Small intestine (tissue), 7 donors: ENCODE measurements around the gene POU2AF1. TPM values are rescaled to one million over a fixed set of nuclear protein-coding genes. Genes with fewer than 3 reads are reported as not detected.

Source experiments
- DNase-seq, 2 donors: peaks; one replicate each; pipeline versions ENCODE4 v3.0.0 to v3.0.0-alpha.2; 2013
- FAIRE-seq: peaks from 2 replicates; lab custom pipeline; 2012; peaks lifted over from hg19 to GRCh38; lab: Jason Lieb, UNC
- H3K27ac ChIP-seq, 3 donors: one replicate each; pipeline ENCODE4 v1.5.1; 2013; ENCODE audit warnings: low read length in 2 of 3, mild to moderate bottlenecking in 2 of 3, control low read depth in 1 of 3, inconsistent platforms in 1 of 3, low read depth in 1 of 3, moderate library complexity in 1 of 3
- H3K27me3 ChIP-seq, 3 donors: one replicate each; pipeline ENCODE4 v1.6.1; 2013; ENCODE audit warnings: low read length in 3 of 3, inconsistent platforms in 1 of 3; ENCODE audit not compliant: control insufficient read depth in 3 of 3, insufficient read depth in 3 of 3
- H3K36me3 ChIP-seq, 3 donors: one replicate each; pipeline ENCODE4 v1.6.1; 2013; ENCODE audit warnings: low read length in 3 of 3, inconsistent platforms in 1 of 3, low read depth in 1 of 3, mild to moderate bottlenecking in 1 of 3, moderate library complexity in 1 of 3; ENCODE audit not compliant: control insufficient read depth in 3 of 3, insufficient read depth in 2 of 3
- H3K4me1 ChIP-seq, 3 donors: one replicate each; pipeline ENCODE4 v1.6.1; 2013; ENCODE audit warnings: low read length in 2 of 3, inconsistent platforms in 1 of 3, low read depth in 1 of 3, mild to moderate bottlenecking in 1 of 3, moderate library complexity in 1 of 3; ENCODE audit not compliant: control insufficient read depth in 3 of 3, insufficient read depth in 2 of 3
- H3K4me3 ChIP-seq, 3 donors: one replicate each; pipeline ENCODE4 v1.5.1; 2013; ENCODE audit warnings: low read length in 3 of 3, control low read depth in 1 of 3, inconsistent platforms in 1 of 3, low read depth in 1 of 3, mild to moderate bottlenecking in 1 of 3, moderate library complexity in 1 of 3
- H3K9me3 ChIP-seq, 2 donors: one replicate each; pipeline ENCODE4 v1.6.1; 2013; ENCODE audit warnings: low read depth in 1 of 2, low read length in 1 of 2; ENCODE audit not compliant: control insufficient read depth in 2 of 2, insufficient read depth in 1 of 2
- WGBS, 3 donors: extraction: QIAGEN DNeasy Blood & Tissue Kit; methylation state at CpG; one replicate each; pipeline ENCODE4 v1.1.7; 2013; 5-methylcytosine and 5-hydroxymethylcytosine counted together
- polyA plus RNA-seq, 4 donors: library from polyadenylated mRNA; stranded (reverse) in 3 of 4; unstranded in 1 of 4; fragments of 200-250 nt in 3 of 4; fragments of 120-200 nt in 1 of 4; gene quantifications; one replicate each; pipeline versions ENCODE4 v1.2.1 to v1.2.3, GENCODE V29; 2013
- donor health status: healthy with polysubstance abuse.
- donor health status: control.
- donor health status: control.
- donor health status: Bipolar disorder and iron deficiency.
- donor health status: healthy.

The POU2AF1 gene
- polyA plus RNA-seq, 4 donors: 1.0 to 9.2 (median 3.4) TPM

DNA sequence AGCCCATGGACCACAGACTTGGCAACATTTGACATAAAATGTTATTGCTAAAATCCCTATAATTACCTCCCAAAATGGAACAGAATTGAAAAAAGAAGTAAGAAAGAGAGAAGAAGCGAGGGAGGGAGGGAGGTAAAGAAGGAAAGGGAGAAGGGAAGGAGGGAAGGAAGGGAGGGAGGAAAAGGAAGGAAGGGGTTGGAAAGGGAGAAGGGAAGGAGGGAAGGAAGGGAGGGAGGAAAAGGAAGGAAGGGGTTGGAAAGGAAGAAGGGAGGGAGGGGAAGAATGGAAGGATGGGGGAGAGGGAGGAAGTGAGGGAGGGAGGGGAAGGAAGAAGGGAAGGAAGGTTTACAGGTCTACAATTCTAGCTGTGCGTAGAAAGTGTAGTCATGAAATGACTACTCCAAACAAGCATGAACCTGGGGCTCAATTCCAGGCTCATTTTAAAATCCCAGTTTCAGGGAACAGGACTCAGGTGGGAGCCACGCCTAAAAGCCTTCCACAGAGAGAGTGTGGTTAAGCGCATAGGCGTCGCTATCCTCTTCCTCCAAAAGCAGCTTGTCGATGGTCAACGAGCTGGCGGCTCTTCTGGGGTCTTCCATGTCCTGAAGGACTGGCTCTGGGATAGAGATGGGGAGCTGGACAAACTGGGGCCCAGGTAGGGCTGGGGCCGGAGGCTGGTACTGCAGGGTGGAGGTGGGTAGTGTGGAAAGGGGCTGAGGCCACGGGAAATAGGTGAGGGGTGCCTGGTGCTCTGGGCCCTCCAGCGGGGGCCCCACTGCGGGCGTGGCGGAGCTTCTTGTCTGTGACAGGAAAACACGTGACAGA lies 25.1 kb downstream of the POU2AF1 start:
- no peak overlapping the region for H3K4me3 ChIP-seq
- 93 to 94% (median 94%) methylated on average over 13 to 16 of the region's 16 CpGs for WGBS, 3 donors
- no peaks in the 10 kb centered on the region for H3K9me3 ChIP-seq
- H3K4me1 ChIP-seq: peaks cover 0 to 41% (median 2%) of the 10 kb centered on the region in 3 donors
- DNase-seq (no peak), FAIRE-seq (no peak)
- no peak overlapping the region for H3K27ac ChIP-seq
- H3K36me3 ChIP-seq: no peaks in the 10 kb centered on the region
- no peaks in the 10 kb centered on the region for H3K27me3 ChIP-seq

DNA sequence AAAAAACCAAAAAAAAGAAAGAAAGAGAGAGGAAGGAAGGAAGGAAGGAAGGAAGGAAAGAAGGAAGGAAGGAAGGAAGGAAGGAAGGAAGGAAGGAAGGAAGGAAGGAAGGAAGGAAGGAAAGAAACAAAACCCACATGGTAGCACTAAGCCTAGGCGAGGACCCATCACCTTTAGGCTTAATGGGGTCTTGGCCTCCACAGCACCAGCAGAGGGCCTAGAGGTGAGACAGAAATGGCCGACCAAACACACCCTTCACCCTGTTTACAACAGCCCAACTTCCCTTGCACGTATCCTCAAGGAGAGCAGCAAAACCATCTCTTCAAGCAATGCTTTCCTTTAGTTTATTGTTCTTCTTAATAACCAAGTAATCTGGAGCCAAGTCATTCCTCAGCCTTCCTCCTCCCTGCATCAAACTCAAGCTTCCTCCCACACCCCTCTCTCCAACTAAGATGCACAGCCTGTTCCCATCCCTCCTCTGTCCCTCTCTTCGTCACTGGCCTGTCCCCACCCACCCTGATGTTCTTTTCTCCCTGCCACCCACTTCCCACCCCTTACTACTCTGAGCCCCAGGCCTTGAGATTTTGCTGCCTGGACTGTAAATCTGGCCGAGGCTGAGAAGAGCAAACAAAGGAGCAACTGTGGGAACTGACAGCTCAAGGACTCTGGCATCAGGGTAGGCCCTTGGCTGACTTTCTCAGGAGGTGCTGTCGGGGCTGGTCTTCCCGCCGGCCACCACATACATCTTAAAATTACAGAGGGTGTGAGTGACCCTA lies 26.0 kb downstream of the POU2AF1 start:
- peak overlapping the region in 1 of 3 donors; percentile 18 for H3K27ac ChIP-seq

DNA sequence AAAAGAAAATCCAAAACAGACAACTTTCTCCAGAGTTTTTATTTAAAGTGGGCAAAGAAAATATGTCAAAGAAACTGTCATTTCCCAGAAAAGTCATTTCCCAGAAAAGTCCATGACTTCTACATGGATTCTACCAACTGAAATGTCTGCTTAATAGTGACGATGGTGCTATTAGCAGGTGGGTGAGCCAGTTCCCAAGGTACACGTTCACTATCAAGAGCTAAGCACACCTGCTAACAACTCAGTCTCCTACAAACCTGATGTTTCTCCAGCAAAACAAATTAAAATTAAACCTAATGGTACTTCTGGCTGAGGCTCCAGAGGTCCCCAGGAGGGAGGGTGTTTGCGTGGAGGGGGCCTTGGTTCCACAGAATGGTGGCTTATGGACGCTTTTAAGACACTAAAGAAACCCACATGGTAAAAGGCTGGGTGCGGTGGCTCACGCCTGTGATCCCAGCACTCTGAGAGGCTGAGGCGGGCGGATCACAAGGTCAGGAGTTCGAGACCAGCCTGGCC lies 26.8 kb downstream of the POU2AF1 start:
- Histone ChIP-seq H3K27ac (no peak overlapping the region), H3K9me3 (no peaks in the 10 kb centered on the region), H3K4me3 (no peak overlapping the region), H3K27me3 (no peaks in the 10 kb centered on the region), H3K4me1 (peaks cover 0 to 28% (median 2%) of the 10 kb centered on the region in 3 donors), H3K36me3 (no peaks in the 10 kb centered on the region)
- DNase-seq (no peak), FAIRE-seq (no peak)
- WGBS, 3 donors: 72 to 92% (median 81%) methylated on average over 7 to 9 of the region's 9 CpGs

More for the DNA sequence above, 26.0 kb downstream of the POU2AF1 start:
- H3K9me3 ChIP-seq: no peaks in the 10 kb centered on the region
- H3K4me3 ChIP-seq: no peak overlapping the region
- no peak for FAIRE-seq
- 34 to 51% (median 43%) methylated on average over 8 of the region's 8 CpGs for WGBS, 3 donors
- H3K36me3 ChIP-seq: no peaks in the 10 kb centered on the region
- DNase-seq: peak in 1 of 2 donors; percentile 46
- H3K4me1 ChIP-seq: peaks cover 0 to 36% (median 2%) of the 10 kb centered on the region in 3 donors
- no peaks in the 10 kb centered on the region for H3K27me3 ChIP-seq

DNA sequence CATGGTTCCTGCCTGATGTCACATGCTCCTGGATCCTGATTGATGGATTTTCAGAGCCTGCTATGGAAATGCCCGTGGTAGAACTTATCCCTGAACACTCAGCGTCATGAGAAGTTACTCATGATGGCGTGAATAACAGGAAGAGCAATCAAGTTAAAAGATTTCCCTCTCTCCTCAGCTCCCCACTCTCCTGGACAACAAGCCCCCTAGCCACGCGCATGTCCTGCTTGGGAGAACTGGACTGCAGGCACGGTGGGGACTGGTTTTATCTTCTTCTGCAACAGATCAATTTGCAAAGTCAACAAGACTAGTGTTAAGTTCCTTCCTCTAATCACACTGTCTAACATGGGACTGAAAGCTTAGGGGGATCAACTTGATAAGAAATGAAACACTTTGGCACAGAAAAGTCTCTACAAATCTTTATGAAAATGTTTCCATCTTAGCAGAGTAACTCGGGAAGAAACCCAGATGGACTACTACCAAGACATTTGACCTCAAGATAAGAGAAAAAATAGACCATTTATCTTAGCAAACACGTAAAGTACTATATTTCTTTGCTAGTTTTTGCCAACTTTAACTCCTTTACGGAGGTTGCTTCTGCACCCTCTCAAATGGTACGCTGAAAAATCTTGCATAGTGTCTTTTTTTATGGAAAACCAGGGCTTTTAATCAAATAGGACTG lies 27.6 kb downstream of the POU2AF1 start:
- H3K4me3 ChIP-seq: no peak overlapping the region
- H3K4me1 ChIP-seq: peaks cover 0 to 24% (median 2%) of the 10 kb centered on the region in 3 donors
- DNase-seq (no peak), FAIRE-seq (no peak)
- WGBS, 3 donors: 63 to 77% (median 76%) methylated on average over 10 of the region's 10 CpGs
- no peaks in the 10 kb centered on the region for H3K27me3 ChIP-seq
- H3K9me3 ChIP-seq: no peaks in the 10 kb centered on the region
- H3K36me3 ChIP-seq: no peaks in the 10 kb centered on the region
- no peak overlapping the region for H3K27ac ChIP-seq

DNA sequence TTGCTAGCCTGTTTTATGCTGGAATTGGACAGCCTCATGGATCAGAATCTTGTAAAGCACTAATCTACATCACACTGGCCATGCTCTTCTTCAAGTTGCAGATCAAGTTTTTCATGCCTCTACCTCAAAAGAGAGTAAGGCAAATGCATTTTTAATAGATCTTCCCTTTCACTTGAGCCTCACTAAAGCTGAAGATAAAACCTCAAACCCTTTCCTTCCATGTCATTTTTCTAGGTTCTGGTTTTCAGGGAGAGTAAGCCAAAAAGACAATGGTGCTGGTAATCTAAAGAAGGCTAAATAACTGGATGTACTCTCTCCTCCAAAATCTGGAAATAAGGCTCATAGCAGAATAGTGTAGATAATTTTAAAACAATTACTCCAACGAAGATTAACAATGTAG lies 28.3 kb downstream of the POU2AF1 start:
- Histone ChIP-seq H3K27me3 (no peaks in the 10 kb centered on the region), H3K4me1 (peaks cover 0 to 19% (median 2%) of the 10 kb centered on the region in 3 donors), H3K4me3 (no peak overlapping the region), H3K9me3 (no peaks in the 10 kb centered on the region), H3K36me3 (no peaks in the 10 kb centered on the region), H3K27ac (no peak overlapping the region)
- no peak for DNase-seq
- 60 to 78% (median 68%) methylated on average over 1 of the region's 1 CpG for WGBS, 3 donors
- FAIRE-seq: no peak

DNA sequence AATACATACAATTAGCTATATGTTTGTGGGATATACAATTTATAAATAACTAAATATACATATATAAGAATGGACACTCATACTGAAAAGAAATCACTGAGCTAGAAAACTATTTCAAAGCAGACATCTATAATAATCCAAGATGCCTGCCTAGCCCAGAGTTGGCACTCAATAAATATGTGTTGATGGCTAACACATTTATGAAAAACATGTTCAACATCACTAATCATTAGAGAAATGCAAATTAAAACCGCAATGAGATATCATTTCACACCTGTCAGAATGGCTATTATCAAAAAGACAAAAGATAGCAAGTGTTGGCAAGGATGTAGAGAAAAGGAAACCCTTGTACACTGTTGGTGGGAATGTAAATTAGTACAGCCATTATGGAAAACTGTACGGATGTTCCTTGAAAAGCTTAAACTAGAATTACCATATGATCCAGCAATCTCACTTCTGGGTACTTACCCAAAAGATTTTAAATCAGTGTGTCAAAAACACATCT lies 29.8 kb downstream of the POU2AF1 start:
- Histone ChIP-seq H3K4me3 (no peak overlapping the region), H3K4me1 (peaks cover 0 to 4% (median 2%) of the 10 kb centered on the region in 3 donors), H3K9me3 (no peaks in the 10 kb centered on the region), H3K27me3 (no peaks in the 10 kb centered on the region), H3K27ac (no peak overlapping the region), H3K36me3 (no peaks in the 10 kb centered on the region)
- FAIRE-seq (no peak), DNase-seq (no peak)
- 47 to 79% (median 60%) methylated on average over 2 of the region's 2 CpGs for WGBS, 3 donors

- no peaks in the 10 kb centered on the region for H3K9me3 ChIP-seq
- FAIRE-seq (peak; percentile 81), DNase-seq (no peak)
- H3K4me3 ChIP-seq: no peak overlapping the region
- H3K27ac ChIP-seq: no peak overlapping the region
- H3K4me1 ChIP-seq: peaks cover 0 to 2% (median 0%) of the 10 kb centered on the region in 3 donors
- 64 to 85% (median 66%) methylated on average over 3 of the region's 3 CpGs for WGBS, 3 donors
- H3K36me3 ChIP-seq: no peaks in the 10 kb centered on the region
- H3K27me3 ChIP-seq: no peaks in the 10 kb centered on the region
These were observed 30.9 kb downstream of the POU2AF1 start for GRCh38 chr11:111348147-111348546.

GRCh38 chr11:111347723-111348115 lies 31.4 kb downstream of the POU2AF1 start:
- H3K36me3 ChIP-seq: no peaks in the 10 kb centered on the region
- no peak overlapping the region for H3K27ac ChIP-seq
- no peak overlapping the region for H3K4me3 ChIP-seq
- H3K9me3 ChIP-seq: no peaks in the 10 kb centered on the region
- WGBS, 3 donors: 78 to 92% (median 82%) methylated on average over 3 of the region's 3 CpGs
- FAIRE-seq: no peak
- no peaks in the 10 kb centered on the region for H3K27me3 ChIP-seq
- DNase-seq: no peak
- H3K4me1 ChIP-seq: no peaks in the 10 kb centered on the region
